GM12878 (cell line): ENCODE data around the gene PXMP2. TPM values are rescaled to one million over a fixed set of nuclear protein-coding genes. Genes with fewer than 3 reads are reported as not detected.

Source experiments
- CHD2 ChIP-seq: IDR thresholded peaks from 2 replicates; pipeline ENCODE4 v1.6.1; 2011; ENCODE audit warnings: low read depth, low read length, improper control_type of control experiment, borderline replicate concordance
- ELK1 ChIP-seq: IDR thresholded peaks from 2 replicates; pipeline ENCODE4 v1.6.1; 2012; ENCODE audit warnings: low read depth, low read length, improper control_type of control experiment
- ESRRA ChIP-seq: IDR thresholded peaks from 2 replicates; pipeline ENCODE4 v1.6.1; 2012; ENCODE audit warnings: mild to moderate bottlenecking, low read length, improper control_type of control experiment
- FOS ChIP-seq: IDR thresholded peaks from 3 replicates; pipeline ENCODE4 v1.6.1; 2011; ENCODE audit warnings: borderline replicate concordance; ENCODE audit not compliant: insufficient read length; ENCODE audit errors: extremely low read depth
- HCFC1 ChIP-seq: fragments of 150-350 bp; IDR thresholded peaks from 2 replicates; pipeline ENCODE4 v1.6.1; 2014; ENCODE audit warnings: low read length
- IKZF1 ChIP-seq: fragments of 450-650 bp; conservative IDR thresholded peaks from 2 replicates; pipeline ENCODE4 v1.6.1; 2017; ENCODE audit warnings: antibody characterized with exemption, mild to moderate bottlenecking
- IRF5 ChIP-seq: fragments of 450-650 bp; IDR thresholded peaks from 2 replicates; pipeline ENCODE4 v1.6.1; 2017; ENCODE audit warnings: borderline replicate concordance
- NKRF ChIP-seq: fragments of 450-650 bp; conservative IDR thresholded peaks from 2 replicates; pipeline ENCODE4 v1.6.1; 2017; ENCODE audit warnings: mild to moderate bottlenecking, moderate library complexity
- PBX3 ChIP-seq: IDR thresholded peaks from 2 replicates; pipeline ENCODE4 v1.6.1; 2011; ENCODE audit warnings: mild to moderate bottlenecking, low read depth, low read length, moderate library complexity; ENCODE audit not compliant: insufficient replicate concordance
- SMARCA5 ChIP-seq: fragments of 450-650 bp; IDR thresholded peaks from 2 replicates; pipeline ENCODE4 v1.6.1; 2017; ENCODE audit warnings: mild to moderate bottlenecking
- STAT1 ChIP-seq: fragments of 450-650 bp; conservative IDR thresholded peaks from 2 replicates; pipeline ENCODE4 v1.6.1; 2014; ENCODE audit warnings: antibody characterized with exemption, mild to moderate bottlenecking
- ZNF207 ChIP-seq: fragments of 450-650 bp; IDR thresholded peaks from 2 replicates; pipeline ENCODE4 v1.6.1; 2014; ENCODE audit warnings: antibody characterized with exemption, mild to moderate bottlenecking, borderline replicate concordance
- polyA plus RNA-seq, 11 experiments: library from polyadenylated mRNA; depleted of rRNA in 4 of 11; unstranded in 6 of 11; stranded (reverse) in 5 of 11; fragments of >200 nt; fragmentation: Nextera tagmentation in 4 of 11; fragmentation: Illumina TruSeq in 1 of 11; extraction: Ambion mirVana in 4 of 11; extraction: Trizol in 1 of 11; gene quantifications; 1 replicate in 1 of 11; 2 replicates in 10 of 11; pipeline versions ENCODE4 v1.2.1 to v1.2.3, GENCODE V29; 2011 to 2016; ENCODE audit warnings: inconsistent platforms in 2 of 11, missing spikeins in 2 of 11, low read depth in 1 of 11
- total RNA-seq, 4 experiments: library from RNA; depleted of rRNA in 3 of 4; stranded (reverse); fragments of >200 nt in 3 of 4; fragmentation: Illumina TruSeq in 1 of 4; extraction: Trizol in 1 of 4; gene quantifications; 2 replicates each; pipeline versions ENCODE4 v1.2.1 to v1.2.3, GENCODE V29; 2013 to 2021

The PXMP2 gene
- total and polyA plus RNA-seq, 10 of the 15 experiments (the other 5 are each of a cell fraction or from before 2014, with no cell fraction given): 4.0 to 97.8 (median 42.0) TPM

GRCh38 chr12:132747395-132747794, 60.0 kb downstream of the PXMP2 start (continued):
- TF ChIP-seq ELK1 (no peak), IKZF1 (no peak), NKRF (no peak), FOS (no peak), ESRRA (no peak), CHD2 (no peak), PBX3 (no peak), SMARCA5 (no peak), STAT1 (no peak), IRF5 (no peak), HCFC1 (no peak), ZNF207 (no peak)
